ENCODE results near the gene KRTAP22-2. TPM values are rescaled to one million over a fixed set of nuclear protein-coding genes. Genes with fewer than 3 reads are reported as not detected.

Gene KRTAP22-2
- total and polyA plus RNA-seq, 2 donors (not counting 3 experiments of a cell fraction or from before 2014, with no cell fraction given): not detected

DNA sequence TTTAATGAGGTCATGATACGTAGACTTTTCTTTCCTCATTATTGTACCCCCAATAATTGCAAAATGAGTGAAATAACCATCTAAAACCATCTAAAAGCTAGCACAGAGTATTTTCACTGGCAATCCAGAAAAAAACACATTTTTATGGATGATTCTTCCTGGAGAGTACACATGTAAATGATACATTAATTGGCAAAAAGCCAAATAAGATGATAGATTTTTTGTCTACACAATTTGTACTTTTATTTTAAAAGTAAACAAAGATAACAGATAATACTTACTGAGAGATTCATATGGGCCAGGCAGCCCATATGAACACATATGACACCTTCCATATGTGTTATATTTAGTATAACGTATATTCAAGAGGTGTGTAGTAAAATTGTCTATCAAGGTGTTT lies 26.6 kb downstream of the KRTAP22-2 start:
- H3K9me3 ChIP-seq (replicated peaks; ENCODE audit: control insufficient read depth, insufficient read depth, low read length): peaks cover 4% of the 10 kb centered on the region
- H3K4me2 ChIP-seq (ENCODE audit: insufficient read depth, low read length): no peak overlapping the region
- ChIA-PET POLR2A (no interaction called here), CTCF (no interaction called here)
- dilution Hi-C loops (cut with MboI; ENCODE audit: extremely low pct_ligation_motif_present, low sequenced_read_pairs) (no loop called here), intact Hi-C loops (cut with micrococcal nuclease) (no loop called here)
- H3K4me3 ChIP-seq (replicated peaks in 1 of 3; ENCODE audit: insufficient read depth in 1 of 3, low read depth in 1 of 3, low read length in 3 of 3): no peak overlapping the region
- no peak for FAIRE-seq
- no peak overlapping the region for H3K9ac ChIP-seq (replicated peaks; ENCODE audit: extremely low read depth, insufficient read depth, low read length)
- no peak overlapping the region for H2AFZ ChIP-seq (ENCODE audit: low read depth, low read length)
- BruUV-seq (replicated peaks): no TSS peak
- TF ChIP-seq JUN (IDR thresholded peaks at IDR 0.05; ENCODE audit: borderline replicate concordance, insufficient read depth, insufficient read length, low read depth) (no peak), EZH2 (IDR thresholded peaks at IDR 0.05; ENCODE audit: borderline replicate concordance, low read depth, low read length, severe bottlenecking) (no peak), FOS (IDR thresholded peaks at IDR 0.05; ENCODE audit: borderline replicate concordance, insufficient read depth, low read length) (no peak), MYC (IDR thresholded peaks at IDR 0.05; ENCODE audit: low read depth, low read length) (no peak), GATA2 (IDR thresholded peaks at IDR 0.05; ENCODE audit: insufficient read depth, insufficient read length, low read depth, low read length) (no peak), POLR2AphosphoS5 (IDR thresholded peaks at IDR 0.05; ENCODE audit: insufficient read depth, low read depth, low read length) (no peak), POLR2A (IDR thresholded peaks at IDR 0.05; ENCODE audit: low read depth, low read length) (no peak)
- TF ChIP-seq, protein P1, sequence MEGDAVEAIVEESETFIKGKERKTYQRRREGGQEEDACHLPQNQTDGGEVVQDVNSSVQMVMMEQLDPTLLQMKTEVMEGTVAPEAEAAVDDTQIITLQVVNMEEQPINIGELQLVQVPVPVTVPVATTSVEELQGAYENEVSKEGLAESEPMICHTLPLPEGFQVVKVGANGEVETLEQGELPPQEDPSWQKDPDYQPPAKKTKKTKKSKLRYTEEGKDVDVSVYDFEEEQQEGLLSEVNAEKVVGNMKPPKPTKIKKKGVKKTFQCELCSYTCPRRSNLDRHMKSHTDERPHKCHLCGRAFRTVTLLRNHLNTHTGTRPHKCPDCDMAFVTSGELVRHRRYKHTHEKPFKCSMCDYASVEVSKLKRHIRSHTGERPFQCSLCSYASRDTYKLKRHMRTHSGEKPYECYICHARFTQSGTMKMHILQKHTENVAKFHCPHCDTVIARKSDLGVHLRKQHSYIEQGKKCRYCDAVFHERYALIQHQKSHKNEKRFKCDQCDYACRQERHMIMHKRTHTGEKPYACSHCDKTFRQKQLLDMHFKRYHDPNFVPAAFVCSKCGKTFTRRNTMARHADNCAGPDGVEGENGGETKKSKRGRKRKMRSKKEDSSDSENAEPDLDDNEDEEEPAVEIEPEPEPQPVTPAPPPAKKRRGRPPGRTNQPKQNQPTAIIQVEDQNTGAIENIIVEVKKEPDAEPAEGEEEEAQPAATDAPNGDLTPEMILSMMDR (IDR thresholded peaks at IDR 0.05; ENCODE audit: extremely low read depth in 1 of 2, insufficient read depth in 1 of 2, low read depth in 1 of 2, low read length in 2 of 2): no peak
- TF ChIP-seq, protein P2, sequence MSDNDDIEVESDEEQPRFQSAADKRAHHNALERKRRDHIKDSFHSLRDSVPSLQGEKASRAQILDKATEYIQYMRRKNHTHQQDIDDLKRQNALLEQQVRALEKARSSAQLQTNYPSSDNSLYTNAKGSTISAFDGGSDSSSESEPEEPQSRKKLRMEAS (IDR thresholded peaks at IDR 0.05; ENCODE audit: insufficient read depth, insufficient read length): no peak
- no peak for DNase-seq (ENCODE audit: low read depth, low spot score)
- H3K27ac ChIP-seq (ENCODE audit: insufficient read depth, low read depth, low read length): no peak overlapping the region
- H3K79me2 ChIP-seq (ENCODE audit: control insufficient read depth, insufficient read depth, low read length): no peaks in the 10 kb centered on the region
- no peaks in the 10 kb centered on the region for H3K9me1 ChIP-seq (replicated peaks; ENCODE audit: control insufficient read depth, extremely low read depth, insufficient read depth, low read length)
- no peaks in the 10 kb centered on the region for H3K4me1 ChIP-seq (ENCODE audit: control insufficient read depth, extremely low read depth, insufficient read depth, low read length)
- H3K36me3 ChIP-seq (ENCODE audit: control insufficient read depth in 2 of 2, extremely low read depth in 1 of 2, insufficient read depth in 2 of 2, low read length in 2 of 2): no peaks in the 10 kb centered on the region
- H3K27me3 ChIP-seq (ENCODE audit: control insufficient read depth in 2 of 2, insufficient read depth in 2 of 2, low read length in 2 of 2): no peaks in the 10 kb centered on the region
- no peaks in the 10 kb centered on the region for H4K20me1 ChIP-seq (replicated peaks; ENCODE audit: control insufficient read depth, extremely low read depth, insufficient read depth, low read length)
